HG02642 (cell line): ENCODE results near the gene CWC25.
A peak's percentile ranks its signal among the peaks of the same experiment; 100 is the strongest.
"Not testable (repeated sequence)": the region's sequence is repeated elsewhere in the genome, so short reads cannot be mapped to it uniquely, and the experiment has no call there.

ENCODE experiments used
- ATAC-seq: cut with Tn5 transposase; IDR thresholded peaks from one replicate; pipeline ENCODE4 v1.9.1; 2021; ENCODE audit warnings: mild to moderate bottlenecking; ENCODE audit not compliant: unreplicated experiment, poor library complexity

CWC25 gene

GRCh38 chr17:38824899-38825761 is at the start of gene CWC25:
TSS of gene CWC25 (minus strand) at chr17:38825321. CDS start at chr17:38825183, 138 bp downstream.
- peak; percentile 86 for ATAC-seq

- no peak for ATAC-seq
These were observed 48.7 kb upstream of the CWC25 start for GRCh38 chr17:38873640-38874380.

- no peak for ATAC-seq
These were observed 47.7 kb upstream of the CWC25 start for GRCh38 chr17:38872671-38873385.

- no peak for ATAC-seq
These were observed 46.9 kb upstream of the CWC25 start for GRCh38 chr17:38872027-38872511.

- ATAC-seq: no peak
These were observed 46.3 kb upstream of the CWC25 start for GRCh38 chr17:38871247-38872015.

- peak; percentile 28 for ATAC-seq
These were observed 45.4 kb upstream of the CWC25 start for GRCh38 chr17:38870259-38871165.

GRCh38 chr17:38869526-38870258 is 44.6 kb upstream of the CWC25 start, which contains the start of gene LASP1:
TSS of gene LASP1 (plus strand) at chr17:38870058. CDS start at chr17:38870190, 132 bp downstream.
- ATAC-seq: peak; percentile 52

GRCh38 chr17:38868817-38869525 is 43.9 kb upstream of the CWC25 start:
- peak; percentile 39 for ATAC-seq

GRCh38 chr17:38867968-38868816 is 43.1 kb upstream of the CWC25 start:
- ATAC-seq: no peak

- no peak for ATAC-seq
These were observed 42.3 kb upstream of the CWC25 start for GRCh38 chr17:38867179-38867967.

- no peak for ATAC-seq
These were observed 39.7 kb upstream of the CWC25 start for GRCh38 chr17:38864636-38865398.

GRCh38 chr17:38861399-38861843 is 36.3 kb upstream of the CWC25 start:
- no peak for ATAC-seq

- no peak for ATAC-seq
These were observed 32.1 kb upstream of the CWC25 start for GRCh38 chr17:38857271-38857670.

GRCh38 chr17:38855101-38855714 is 30.1 kb upstream of the CWC25 start:
- not testable (repeated sequence) for ATAC-seq
